Hindlimb muscle (tissue), 1 donor: ENCODE data around the gene GJC1. TPM values are rescaled to one million over a fixed set of nuclear protein-coding genes. Genes with fewer than 3 reads are reported as not detected.
"Not testable (repeated sequence)": the region's sequence is repeated elsewhere in the genome, so short reads cannot be mapped to it uniquely, and the experiment has no call there.

ENCODE experiments used
- DNase-seq: peaks from one replicate; pipeline ENCODE4 v3.0.0-alpha.2; 2013
- polyA plus RNA-seq: library from polyadenylated mRNA; unstranded; fragments of 120-200 nt; gene quantifications from one replicate; pipeline ENCODE4 v1.2.1, GENCODE V29; 2013; ENCODE audit not compliant: insufficient read length

Gene GJC1
- polyA plus RNA-seq, 1 donor: 24.6 TPM

DNA sequence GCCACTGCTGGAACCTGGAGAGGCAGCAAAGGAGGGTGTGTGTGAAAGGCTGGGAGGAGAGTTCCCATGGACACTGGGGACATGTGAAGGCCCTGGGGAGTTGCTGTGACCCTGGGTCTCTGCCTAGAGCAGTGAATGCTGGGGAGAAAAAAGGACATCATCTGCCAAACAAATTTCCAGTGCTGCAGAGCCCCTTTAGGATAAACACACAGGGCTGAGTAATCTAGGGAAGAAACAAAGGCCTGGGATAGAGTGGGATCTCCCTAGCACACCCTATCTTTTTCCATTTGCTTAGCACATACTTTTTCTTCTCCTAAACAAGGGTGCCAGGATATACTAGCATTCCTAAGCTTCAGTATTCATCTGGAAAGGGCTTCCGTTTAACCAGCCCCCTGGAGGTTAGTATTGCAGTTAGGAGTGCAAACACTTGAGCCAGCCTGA is 14.3 kb upstream of the GJC1 start:
- no peak for DNase-seq

DNA sequence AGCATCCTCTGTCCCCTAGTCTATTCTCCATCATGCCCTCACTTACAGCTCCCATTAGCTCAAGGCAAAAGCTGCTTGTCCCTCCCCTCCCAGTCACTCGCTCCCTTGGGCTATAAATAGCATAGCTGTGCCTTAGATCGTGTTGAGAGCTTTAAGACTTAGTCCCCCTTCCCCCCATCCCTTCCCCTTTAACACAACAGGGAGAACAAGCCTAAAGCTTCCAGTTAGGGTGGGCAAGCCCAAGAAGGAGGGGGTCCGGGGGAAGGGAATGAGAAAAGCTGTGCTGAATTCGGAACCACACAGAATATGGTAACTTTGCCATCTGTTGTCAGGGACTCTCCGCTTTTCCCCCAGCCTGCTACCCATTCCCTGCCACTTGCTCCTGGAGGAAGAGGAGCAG is 12.7 kb upstream of the GJC1 start:
- no peak for DNase-seq

- DNase-seq: no peak
These were observed 10.8 kb upstream of the GJC1 start for GRCh38 chr17:44840936-44841335.

GRCh38 chr17:44840274-44840673 is 10.2 kb upstream of the GJC1 start:
- DNase-seq: no peak

- DNase-seq: no peak
These were observed 7.1 kb upstream of the GJC1 start for GRCh38 chr17:44837196-44837595.

GRCh38 chr17:44832805-44833204 is 2.7 kb upstream of the GJC1 start:
- DNase-seq: no peak

DNA sequence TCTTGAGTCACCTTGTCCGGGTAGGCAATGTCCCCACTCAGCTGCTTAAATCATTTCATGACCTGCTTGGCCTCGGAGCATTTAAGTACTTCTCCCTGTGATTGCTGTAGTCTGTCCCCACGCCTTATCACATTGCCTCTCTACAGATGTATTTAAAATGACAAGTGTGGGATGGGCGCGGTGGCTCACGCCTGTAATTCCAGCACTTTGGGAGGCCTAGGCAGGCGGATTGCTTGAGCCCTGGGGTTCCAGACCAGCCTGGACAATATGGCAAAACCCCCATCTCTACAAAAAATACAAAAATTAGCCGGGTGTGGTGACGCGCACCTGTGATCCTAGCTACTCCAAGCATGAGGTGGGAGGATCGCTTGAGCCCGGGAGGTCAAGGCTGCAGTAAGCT is 1.3 kb upstream of the GJC1 start:
- DNase-seq: no peak

GRCh38 chr17:44830359-44831288 is 537 bp upstream of the GJC1 start:
- DNase-seq: no peak

DNA sequence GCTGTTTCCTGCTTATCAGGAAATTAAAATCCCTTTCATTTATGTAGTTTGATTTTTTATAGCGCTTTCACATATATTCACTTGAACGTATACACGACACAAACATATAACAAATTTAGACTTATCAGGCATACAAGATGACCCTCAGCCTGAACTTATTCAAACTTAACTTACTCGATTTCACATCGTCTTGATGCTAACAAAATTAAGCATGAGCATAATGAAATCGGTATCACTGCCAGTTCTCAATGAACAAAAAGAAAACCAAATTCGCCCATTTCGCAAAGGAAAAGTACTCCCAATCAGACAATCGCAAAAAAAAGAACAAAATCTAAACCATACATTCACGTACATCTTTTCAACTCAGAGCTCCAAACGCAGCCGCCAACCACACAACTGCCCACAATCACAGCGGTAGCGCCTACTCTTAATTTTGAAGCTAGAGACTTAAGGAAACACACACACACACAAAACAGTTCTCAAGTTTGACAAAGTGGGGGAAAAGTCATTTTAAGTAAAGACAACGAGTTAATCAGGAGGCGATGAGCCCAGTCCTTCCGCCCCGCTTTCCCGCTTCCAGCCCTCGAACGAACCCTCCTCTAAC is 1.1 kb downstream of the GJC1 start:
- no peak for DNase-seq

DNA sequence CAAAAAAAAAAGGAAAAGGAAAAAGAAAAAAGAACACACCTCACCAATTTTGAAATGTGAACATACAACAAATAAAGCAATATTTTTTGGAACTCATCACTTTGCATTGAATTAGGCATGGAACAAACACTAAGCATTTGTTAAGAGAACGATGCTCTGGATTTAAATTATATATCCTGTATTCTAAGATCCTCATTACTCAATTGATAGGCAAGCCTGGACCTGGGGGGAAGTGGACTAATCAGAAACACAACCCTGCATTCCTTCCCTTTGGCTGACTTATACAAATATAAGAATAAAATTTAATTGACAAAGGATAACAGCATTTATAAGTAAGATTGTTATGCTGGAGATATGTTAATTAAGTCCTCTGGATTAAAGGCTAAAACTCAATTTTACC is 2.2 kb downstream of the GJC1 start:
- DNase-seq: no peak

DNA sequence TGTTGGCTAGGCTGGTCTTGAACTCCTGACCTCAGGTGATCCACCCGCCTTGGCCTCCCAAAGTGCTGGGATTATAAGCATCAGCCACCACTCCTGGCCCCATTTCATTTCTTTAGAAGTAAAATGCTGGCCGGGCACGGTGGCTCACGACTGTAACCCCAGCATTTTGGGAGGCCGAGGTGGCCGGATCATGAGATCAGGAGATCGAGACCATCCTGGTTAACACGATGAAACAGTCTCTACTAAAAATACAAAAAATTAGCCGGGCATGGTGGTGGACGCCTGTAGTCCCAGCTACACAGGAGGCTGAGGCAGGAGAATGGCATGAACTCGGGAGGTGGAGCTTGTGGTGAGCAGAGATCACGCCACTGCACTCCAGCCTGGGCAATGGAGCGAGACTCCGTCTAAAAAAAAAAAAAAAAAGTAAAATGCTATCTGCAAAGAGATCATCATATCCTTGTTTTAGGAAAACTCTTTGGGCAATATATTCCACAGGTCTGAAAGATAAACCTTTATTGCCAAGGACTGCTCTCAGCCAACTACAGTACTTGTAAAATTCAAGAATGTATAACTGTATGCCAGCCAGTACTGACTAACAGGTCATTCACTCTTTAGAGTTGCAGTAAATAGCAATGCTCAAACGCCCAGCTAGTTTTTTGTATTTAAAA is 3.8 kb downstream of the GJC1 start:
- DNase-seq: no peak

- DNase-seq: not testable (repeated sequence)
These were observed 4.9 kb downstream of the GJC1 start for GRCh38 chr17:44825236-44825635.

GRCh38 chr17:44820631-44821212 is 9.4 kb downstream of the GJC1 start:
- no peak for DNase-seq

GRCh38 chr17:44818508-44818907 is 11.6 kb downstream of the GJC1 start:
- not testable (repeated sequence) for DNase-seq

DNA sequence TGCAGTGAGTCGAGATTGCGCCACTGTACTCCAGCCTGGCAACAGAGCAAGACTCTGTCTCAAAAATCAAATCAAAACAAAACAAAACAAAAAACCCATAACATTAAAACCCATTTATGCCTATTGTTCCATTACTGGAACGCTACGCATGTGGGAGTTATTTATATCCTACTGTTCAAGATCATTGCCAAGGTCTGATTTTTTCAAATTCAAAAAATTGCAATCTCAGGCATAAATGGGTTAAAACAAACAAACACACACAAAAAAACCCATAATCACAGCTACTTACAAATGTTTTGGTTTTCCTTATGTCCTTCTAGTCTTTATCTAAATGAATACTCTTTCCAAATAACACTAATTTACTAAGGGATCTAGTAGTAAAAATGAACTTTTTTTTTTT is 17.8 kb downstream of the GJC1 start:
- no peak for DNase-seq

- not testable (repeated sequence) for DNase-seq
These were observed 21.3 kb downstream of the GJC1 start for GRCh38 chr17:44808656-44809388.

GRCh38 chr17:44808156-44808555 is 21.9 kb downstream of the GJC1 start:
- no peak for DNase-seq

DNA sequence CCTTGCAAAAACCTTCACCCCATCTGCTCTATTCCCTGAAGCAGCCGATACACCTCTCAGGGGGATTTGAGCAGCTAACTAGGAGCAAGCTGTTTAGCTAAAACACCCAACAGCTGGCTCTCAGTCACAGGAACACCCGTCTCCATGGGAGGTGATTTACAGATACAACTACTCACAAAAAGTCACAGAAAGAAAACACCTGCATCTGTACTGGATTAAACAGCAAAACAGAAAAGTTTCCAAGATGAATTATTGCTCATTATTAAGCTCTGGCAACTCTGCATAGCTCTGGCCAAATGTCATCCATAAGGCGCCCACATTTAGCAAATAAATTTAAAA is 22.3 kb downstream of the GJC1 start:
- DNase-seq: no peak

- DNase-seq: no peak
These were observed 22.8 kb downstream of the GJC1 start for GRCh38 chr17:44807093-44807816.

DNA sequence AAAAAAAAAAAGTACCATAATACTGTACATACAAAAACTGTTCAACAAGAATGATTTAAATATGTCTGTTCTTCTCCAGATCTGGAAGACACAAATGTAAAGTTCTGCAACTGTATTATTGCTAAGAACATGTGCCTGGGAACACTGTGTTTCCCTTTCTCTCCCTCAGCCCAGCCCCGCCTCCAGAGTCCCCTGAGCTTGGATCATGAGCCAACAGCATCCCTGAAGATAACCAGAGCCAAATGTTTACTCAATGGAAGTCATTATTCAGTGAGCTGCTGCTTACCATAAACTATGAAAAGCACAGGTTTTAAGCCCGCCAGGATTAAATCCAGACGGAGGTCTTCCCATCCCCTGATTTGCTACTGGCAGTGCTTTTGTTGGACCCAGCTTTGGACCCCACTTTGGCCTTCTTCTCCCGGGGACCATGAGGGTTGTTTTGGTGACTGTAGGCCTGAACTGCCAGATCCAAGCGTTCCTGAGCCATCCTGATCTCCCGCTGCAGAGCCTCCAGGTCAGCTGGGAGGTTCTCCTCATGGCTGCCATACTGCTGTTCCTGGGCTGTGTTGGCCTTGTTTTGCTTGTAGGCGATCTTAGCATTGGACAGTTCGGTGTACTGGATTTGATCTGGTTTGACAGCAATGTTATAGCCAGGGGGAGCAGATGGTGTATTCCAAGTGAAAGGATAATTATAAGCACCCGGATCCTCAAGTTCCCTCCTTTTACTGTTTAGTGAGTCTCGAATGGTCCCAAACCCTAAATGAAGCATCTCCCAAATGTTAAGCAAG is 25.6 kb downstream of the GJC1 start:
- DNase-seq: peak; percentile 69

GRCh38 chr17:44801880-44802279 is 28.2 kb downstream of the GJC1 start:
- DNase-seq: no peak
